T-helper 22 cell (primary cell): Measurements from ENCODE around the gene RAPGEF5.
"Not testable (repeated sequence)": the region's sequence is repeated elsewhere in the genome, so short reads cannot be mapped to it uniquely, and the experiment has no call there.

ENCODE experiments used
- DNase-seq: peaks from one replicate; pipeline ENCODE4 v3.0.0-alpha.2; 2020; ENCODE audit warnings: low read depth

The RAPGEF5 gene

DNA sequence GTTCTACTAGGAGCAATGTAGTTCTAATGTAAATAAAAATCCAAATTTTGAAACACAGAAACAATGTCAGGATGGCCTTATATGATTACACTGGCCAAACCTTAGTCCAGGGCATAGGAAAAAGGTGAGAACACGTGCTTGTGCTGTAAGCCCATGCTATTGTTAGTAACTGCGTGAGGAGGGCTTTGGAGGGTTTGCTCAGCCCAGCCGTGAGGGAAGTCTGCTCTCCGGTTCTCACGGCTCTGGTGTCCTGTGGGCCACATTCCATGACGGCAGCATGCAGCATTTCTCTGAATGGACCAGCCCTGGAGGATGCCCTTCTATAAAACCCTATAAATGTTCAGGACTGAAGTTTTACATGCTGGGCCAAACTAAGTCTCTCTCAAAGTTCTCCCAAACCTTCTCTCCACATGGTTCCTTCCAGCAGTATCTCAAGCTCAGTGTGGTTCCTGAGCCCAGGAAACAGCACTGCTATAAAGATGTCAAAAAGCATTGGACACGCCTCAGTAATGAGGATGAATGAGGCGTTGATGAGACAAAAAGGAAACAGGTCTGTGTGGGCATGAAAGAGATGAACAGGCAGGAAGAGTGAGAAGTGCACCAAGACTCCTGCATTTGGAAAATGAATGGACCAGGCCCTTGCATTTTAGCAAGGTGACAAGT is 236.4 kb downstream of the RAPGEF5 start:
- no peak for DNase-seq

- DNase-seq, result no peak
These were observed 239.7 kb downstream of the RAPGEF5 start for GRCh38 chr7:22117222-22117621.

- no peak for DNase-seq
These were observed 240.4 kb downstream of the RAPGEF5 start for GRCh38 chr7:22116451-22117030.

DNA sequence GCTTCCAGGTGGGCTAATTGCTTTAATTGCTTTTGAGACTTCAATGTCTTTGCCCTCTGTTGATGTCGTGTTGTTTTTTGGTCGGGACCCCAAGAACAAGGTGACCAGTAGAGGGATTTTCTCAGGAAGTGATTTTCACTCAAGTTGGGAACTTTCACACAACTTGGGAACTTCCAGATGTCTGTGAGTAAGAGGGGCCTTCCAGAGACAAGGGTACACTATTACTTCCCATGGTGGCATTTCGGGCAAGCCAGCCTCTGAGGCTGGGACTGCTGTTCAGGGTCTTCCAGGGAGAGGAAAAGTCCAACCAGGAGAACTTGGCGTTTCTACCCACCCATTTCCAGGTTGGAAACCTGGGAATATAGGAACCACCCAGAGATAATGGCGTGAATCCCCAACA is 241.3 kb downstream of the RAPGEF5 start:
- no peak for DNase-seq

DNA sequence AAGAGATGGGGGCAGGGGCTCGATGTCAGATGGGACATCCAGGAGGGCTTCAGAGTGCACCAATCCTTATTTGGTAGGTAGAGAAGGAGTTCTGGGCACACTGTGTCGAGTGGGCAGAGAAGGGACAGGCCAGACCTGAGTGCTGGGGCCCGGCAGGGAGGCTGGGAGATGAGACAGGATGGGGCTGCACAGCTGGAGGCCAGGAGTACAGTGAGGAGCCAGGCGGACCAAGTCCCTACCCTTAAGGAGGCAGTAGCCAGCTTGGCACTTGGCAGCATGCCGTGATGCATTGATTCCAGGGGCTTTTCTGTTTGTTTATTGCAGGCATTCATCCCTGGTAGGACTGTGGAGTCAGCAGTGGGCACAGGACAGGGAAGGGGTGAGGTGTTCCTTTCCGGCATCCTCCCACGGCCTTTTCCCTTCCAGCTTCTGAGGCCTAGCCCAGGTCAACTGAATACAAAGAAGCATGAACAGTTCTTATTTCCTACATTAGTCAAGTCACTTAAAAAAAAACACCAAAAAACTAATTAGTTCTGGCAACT is 242.4 kb downstream of the RAPGEF5 start:
- no peak for DNase-seq

DNA sequence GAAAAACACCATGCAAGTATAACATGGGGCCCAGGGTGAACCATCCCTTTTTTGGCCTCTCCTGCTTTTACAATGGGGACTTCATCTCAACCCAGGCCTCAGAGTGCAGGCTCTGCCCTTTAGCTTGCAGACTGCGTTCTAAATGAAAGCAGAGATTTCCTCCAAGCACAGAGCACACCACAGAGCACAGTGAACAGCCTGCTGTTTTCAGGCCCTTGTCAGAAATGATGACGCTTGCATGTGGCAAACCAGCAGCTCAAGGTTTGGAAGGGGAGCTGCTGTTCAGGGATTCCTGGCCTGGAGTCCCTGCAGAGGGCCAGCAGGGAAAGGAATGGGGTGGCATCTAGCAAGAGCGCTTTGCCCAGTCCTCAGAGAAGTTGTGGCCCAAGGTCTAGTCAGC is 243.9 kb downstream of the RAPGEF5 start:
- DNase-seq, result no peak

GRCh38 chr7:22111661-22112060 is 245.3 kb downstream of the RAPGEF5 start:
- no peak for DNase-seq

- DNase-seq, result no peak
These were observed 246.1 kb downstream of the RAPGEF5 start for GRCh38 chr7:22110881-22111280.

DNA sequence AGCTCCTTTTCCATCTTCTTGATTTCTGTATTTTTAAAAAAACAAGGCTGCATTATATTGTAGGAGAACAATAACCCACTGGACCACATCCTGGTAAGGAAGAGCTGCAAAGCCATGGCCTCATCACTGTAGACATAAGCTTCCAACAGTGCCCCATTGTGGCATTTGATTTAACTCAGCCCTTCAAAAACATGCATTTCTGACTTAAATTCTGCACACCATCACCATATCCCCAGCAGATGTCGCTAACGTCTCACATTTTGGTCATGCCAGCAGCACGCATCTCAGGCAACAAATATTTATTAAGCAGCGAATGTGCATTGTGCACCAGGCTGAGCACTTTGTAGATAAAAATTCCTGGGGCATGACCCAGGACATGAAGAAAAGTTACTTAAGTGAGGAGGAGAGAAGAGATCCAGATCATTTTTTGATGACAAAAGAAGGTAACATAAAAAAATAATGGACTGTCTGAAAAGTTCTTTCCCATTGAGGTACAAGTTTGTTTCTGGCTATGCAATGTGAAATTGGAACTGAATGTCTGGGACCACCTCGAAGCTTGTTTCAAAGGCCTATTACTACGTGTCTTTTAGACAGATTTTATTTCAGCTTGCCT is 246.6 kb downstream of the RAPGEF5 start:
- DNase-seq, result peak; percentile 18

- DNase-seq, result no peak
These were observed 247.2 kb downstream of the RAPGEF5 start for GRCh38 chr7:22109761-22110160.

DNA sequence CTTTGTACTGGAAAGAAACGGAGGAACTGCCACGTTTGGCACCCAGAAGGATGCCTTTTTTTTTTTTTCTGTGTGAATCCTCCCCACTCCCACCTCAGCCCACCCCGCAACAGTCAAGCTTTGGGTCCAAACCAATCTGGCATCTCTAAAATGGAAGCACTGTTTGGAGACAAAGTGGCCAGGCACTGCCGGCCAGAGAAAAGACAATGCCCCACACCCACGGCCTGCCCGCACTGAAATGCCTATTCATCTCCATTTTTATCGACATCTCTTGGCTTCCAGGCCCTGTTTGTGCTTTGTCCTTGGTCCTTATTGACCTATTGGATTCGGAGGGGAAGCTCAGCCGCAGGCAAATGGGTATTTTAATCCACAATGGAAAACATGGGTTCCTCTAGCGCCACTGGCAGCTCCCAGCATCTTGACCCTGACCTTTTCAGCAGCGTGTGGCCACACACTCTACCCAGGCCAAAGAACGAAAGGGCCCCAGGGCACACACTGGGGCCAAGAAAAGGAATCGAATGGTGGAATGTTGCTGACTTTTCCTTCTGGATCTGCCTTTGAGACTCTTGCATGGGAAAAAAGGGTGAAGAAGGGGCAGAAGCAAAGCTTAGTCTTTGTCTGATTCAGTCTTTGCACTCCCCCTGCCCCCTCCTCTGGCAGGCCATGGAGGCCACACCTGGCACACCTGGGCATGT is 248.7 kb downstream of the RAPGEF5 start:
- DNase-seq, result no peak

GRCh38 chr7:22105550-22105949 is 251.4 kb downstream of the RAPGEF5 start:
- DNase-seq, result no peak

DNA sequence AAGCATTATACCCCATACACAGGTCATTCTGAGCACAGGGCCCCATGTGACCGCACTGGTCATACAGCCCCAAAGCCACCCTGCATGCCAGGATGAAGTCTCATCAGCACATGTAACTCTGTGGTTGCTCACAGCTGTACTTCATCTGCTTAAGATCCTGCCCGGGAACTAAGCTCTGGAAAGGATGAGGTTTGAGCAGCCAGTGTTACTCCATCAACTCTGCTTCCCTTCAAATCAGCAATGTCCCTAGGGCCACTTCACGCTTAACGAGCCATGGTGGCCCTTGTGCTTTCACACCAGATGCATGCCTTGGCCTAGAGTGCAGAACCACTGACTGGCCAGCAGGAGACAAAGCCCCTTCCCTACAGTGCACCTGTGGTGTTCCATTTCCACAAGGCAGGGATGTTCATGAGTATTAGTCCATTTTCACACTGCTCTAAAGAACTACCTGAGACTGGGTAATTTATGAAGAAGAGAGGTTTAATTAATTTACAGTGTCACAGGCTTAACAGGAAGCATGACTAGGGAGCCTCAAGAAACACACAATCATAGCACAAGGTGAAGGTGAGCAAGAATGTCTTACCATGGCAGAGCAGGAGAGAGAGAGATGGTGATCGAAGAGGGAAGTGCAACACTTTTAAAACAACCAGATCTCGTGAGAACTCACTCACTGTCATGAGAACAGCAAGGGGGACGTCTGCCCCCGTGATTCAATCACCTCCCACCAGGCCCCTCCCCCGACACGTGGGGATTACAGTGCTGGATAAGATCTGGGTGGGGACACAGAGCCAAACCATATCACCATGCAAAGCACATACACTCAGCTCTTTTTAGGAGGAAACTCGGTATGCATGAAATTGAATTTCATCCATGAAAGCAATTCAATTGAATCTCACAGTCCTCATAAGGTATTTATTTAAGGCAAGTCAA is 262.3 kb downstream of the RAPGEF5 start:
- DNase-seq, result no peak

DNA sequence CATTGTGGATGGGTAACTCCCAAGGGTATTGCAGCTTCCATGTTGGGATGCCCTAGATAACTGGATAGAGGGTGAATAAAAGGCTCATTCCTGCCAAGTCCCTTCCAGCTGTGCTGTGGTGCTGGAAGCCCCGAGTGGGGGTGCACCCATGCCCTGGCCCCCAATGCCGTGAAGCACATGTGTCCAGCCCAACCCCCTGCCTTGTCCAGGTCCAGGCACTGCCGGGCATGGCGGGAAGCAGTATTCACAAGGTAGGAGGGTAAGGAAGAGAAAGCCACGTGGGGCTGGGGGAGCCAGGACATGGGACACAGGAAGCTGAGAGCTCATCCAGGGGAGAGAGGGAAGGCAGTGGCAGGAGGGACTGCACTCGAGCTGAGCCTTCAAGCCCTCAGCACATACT is 263.0 kb downstream of the RAPGEF5 start:
- no peak for DNase-seq

DNA sequence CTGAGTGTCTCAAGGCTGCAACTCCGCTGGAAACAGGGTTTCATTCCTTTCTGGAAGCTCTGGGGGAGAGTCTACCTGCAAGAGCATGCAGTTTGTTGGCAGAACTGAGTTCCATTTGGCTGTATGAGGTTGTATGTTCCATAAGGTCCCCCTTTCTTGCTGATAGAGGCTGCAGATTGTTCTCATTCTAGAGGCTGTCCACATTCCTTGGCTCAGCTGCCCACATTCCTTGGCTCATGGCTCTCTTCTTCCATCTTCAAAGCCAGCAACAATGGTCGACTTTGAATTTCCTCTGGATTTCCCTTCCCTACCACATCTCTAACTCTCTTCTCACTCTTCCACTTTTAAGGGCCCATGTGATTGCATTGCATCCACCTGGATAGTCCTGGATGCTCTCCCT is 264.0 kb downstream of the RAPGEF5 start:
- no peak for DNase-seq

DNA sequence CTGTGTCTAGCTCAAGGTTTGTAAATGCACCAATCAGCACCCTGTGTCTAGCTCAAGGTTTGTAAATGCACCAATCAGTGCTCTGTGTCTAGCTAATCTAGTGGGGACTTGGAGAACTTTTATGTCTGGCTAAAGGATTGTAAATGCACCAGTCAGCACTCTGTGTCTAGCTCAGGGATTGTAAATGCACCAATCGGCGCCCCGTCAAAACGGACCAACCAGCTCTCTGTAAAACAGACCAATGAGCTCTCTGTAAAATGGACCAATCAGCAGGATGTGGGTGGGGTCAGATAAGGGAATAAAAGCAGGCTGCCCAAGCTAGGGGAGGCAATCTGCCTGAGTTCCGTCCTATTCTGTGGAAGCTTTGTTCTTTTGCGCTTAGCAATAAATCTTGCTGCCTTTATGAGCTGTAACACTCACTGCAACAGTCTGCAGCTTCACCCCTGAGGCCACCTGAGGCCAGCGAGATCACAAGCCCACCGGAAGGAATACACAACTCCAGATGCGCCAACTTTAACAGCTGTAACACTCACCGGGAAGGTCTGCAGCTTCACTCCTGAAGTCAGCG is 265.9 kb downstream of the RAPGEF5 start:
- not testable (repeated sequence) for DNase-seq

- no peak for DNase-seq
These were observed 266.4 kb downstream of the RAPGEF5 start for GRCh38 chr7:22090512-22090911.

- no peak for DNase-seq
These were observed 266.8 kb downstream of the RAPGEF5 start for GRCh38 chr7:22090107-22090506.

GRCh38 chr7:22088827-22089226 is 268.1 kb downstream of the RAPGEF5 start:
- DNase-seq, result no peak

- DNase-seq, result no peak
These were observed 269.1 kb downstream of the RAPGEF5 start for GRCh38 chr7:22087861-22088260.

DNA sequence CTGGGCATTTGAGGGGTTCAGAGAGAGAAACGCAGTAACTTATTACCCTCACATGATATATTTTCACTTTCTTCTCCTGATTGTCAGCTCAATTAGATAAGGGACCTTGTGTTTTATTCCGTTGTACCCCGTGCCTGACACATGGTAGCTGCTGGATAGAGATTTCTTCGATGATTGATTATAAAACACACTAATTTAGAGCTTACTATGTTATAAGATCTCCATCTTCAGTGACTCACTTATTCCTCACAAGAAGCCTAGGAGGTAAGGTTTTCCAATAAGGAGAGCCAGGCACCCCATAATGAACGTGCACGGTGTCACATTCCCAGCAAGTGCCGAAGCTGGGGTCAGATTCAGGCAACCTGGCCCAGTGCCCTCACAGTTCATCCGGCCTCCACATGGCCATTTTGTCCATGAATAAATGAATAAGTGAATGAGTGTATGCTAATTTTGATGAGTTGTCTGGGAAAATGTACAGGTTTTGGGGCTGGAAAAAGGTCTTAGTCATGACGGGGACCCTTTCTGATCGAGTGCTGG is 273.2 kb downstream of the RAPGEF5 start:
- DNase-seq, result no peak
